Measurements from ENCODE around the gene RNMT. TPM values are rescaled to one million over a fixed set of nuclear protein-coding genes. Genes with fewer than 3 reads are reported as not detected.
A peak's percentile ranks its signal among the peaks of the same experiment; 100 is the strongest.

The RNMT gene
- total RNA-seq, 1 experiment from 2014 or later: 66.3 TPM

DNA sequence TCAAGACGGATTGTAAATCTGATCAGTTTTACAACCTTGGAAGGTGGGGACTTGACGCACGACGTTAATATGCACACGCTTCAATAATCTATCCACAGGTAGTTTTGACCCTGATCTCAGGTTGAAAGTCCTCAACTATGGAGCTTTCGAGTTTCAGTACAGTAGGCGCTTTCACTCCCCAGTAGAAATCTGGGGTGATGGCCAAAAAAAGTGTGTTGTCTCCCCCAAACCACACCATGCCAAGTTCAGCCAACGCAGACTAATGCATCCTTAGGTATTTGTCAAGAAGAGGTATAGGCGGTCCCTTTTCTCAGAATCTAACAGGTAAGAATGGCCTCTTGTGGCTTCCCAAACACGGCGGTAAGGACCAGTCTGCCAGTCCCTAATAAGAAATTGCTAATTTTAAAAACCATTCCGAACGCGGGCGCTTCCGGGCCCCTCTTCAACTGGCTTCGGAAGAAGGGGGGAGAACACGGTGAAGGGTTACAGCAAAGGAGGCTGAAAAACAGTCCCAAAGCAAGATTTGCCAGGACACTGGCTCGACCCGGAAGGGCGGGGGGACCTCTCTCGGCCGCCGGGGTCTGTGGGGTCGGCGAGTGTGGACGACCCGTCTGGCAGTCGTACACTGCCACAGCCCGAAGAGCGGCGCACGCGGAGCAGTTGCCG is 774 bp upstream of the RNMT start:
- Histone ChIP-seq H4K20me1 (ENCODE audit: control insufficient read depth, insufficient read depth, insufficient read length) (no peaks in the 10 kb centered on the region), H2BK20ac (ENCODE audit: low read depth, low read length, poor library complexity, severe bottlenecking) (no peak overlapping the region), H4K91ac (ENCODE audit: insufficient read length, low read depth, low read length) (no peak overlapping the region), H2BK15ac (ENCODE audit: low read depth, low read length) (no peak overlapping the region), H2AFZ (ENCODE audit: low read length) (no peak overlapping the region), H2BK12ac (ENCODE audit: insufficient read length, low read depth, low read length) (no peak overlapping the region), H4K5ac (ENCODE audit: insufficient read length, low read depth, low read length) (no peak overlapping the region), H3K9ac (ENCODE audit: extremely low read depth, insufficient read length, low read length) (peak overlapping the region; percentile 46), H4K8ac (replicated peaks; ENCODE audit: insufficient read length, low read depth, low read length) (no peak overlapping the region), H3K4me2 (ENCODE audit: insufficient read depth, insufficient read length, low read length) (peak overlapping the region; percentile 61), H2BK120ac (ENCODE audit: low read depth, low read length, poor library complexity, severe bottlenecking) (no peak overlapping the region), H3T11ph (ENCODE audit: low read length) (no peak overlapping the region), H3K14ac (ENCODE audit: insufficient read depth, low read length) (no peak overlapping the region; the same call in 1 of the 2 replicates), H3K56ac (ENCODE audit: insufficient read length, low read depth, low read length) (no peak overlapping the region), H3K23me2 (ENCODE audit: insufficient read length, low read depth, low read length, poor library complexity, severe bottlenecking) (peaks cover 6% of the 10 kb centered on the region), H3K4ac (ENCODE audit: low read depth, low read length) (no peak overlapping the region), H2AK5ac (ENCODE audit: insufficient read length, low read length) (no peak overlapping the region), H3K4me1 (ENCODE audit: insufficient read depth, low read length) (no peaks in the 10 kb centered on the region), H3K27me3 (ENCODE audit: insufficient read depth, low read length) (no peaks in the 10 kb centered on the region), H3K23ac (ENCODE audit: insufficient read length, low read depth, low read length) (no peak overlapping the region), H3K79me2 (ENCODE audit: insufficient read depth, low read length) (peaks cover 37% of the 10 kb centered on the region; the same call in 1 of the 2 replicates), H2BK5ac (ENCODE audit: insufficient read length, low read length) (no peak overlapping the region), H3K79me1 (ENCODE audit: insufficient read depth, low read depth, low read length, poor library complexity, severe bottlenecking) (peaks cover 2% of the 10 kb centered on the region), H3K18ac (ENCODE audit: insufficient read length, low read depth, low read length) (no peak overlapping the region), H3K9me3 (ENCODE audit: control insufficient read depth, low read depth, low read length) (no peaks in the 10 kb centered on the region), H3K27ac (ENCODE audit: insufficient read length, low read depth, low read length) (no peak overlapping the region)
- Mint-ChIP-seq H3K4me1 (peaks cover 16 to 21% of the 10 kb centered on the region in 2 experiments), H3K36me3 (ENCODE audit: insufficient read depth in 1 of 3, low read depth in 3 of 3) (peaks cover 0 to 5% (median 4%) of the 10 kb centered on the region in 3 experiments; a peak in 3 of 7 replicates), H3K9me3 (no peaks in the 10 kb centered on the region), H3K27me3 (ENCODE audit: low read depth) (no peaks in the 10 kb centered on the region), H3K27ac (peak overlapping the region; percentile 6 to 62 (median 46); a peak in 2 of 7 replicates), H3K4me3 (peak overlapping the region; percentile 96 to 97)
- TF ChIP-seq CTCF (conservative IDR thresholded peaks at IDR 0.05): no peak
- DNase-seq: no peak
- no CpG with 5 or more reads among the region's 35 CpGs for WGBS (ENCODE audit: extremely low coverage, insufficient read length, low lambda C conversion rate)
